K562 (cell line): ENCODE measurements around the gene RETSAT. TPM values are rescaled to one million over a fixed set of nuclear protein-coding genes. Genes with fewer than 3 reads are reported as not detected.

Source experiments
- ATAC-seq: fragments of 200-7000 bp; cut with Tn5 transposase; 3 replicates; pipeline ENCODE4 v1.9.1; 2020; ENCODE audit warnings: moderate library complexity
- BruUV-seq: library from RNA; stranded (reverse); fragments of 400-500 nt; replicated peaks from 2 replicates; lab custom pipeline; 2021; lab: Mats Ljungman, UMichigan
- CTCF ChIA-PET: fragments of 300-600 bp; formaldehyde crosslinking; extraction: SDS; loops from one replicate; lab custom pipeline; 2021; ENCODE audit warnings: low intra/inter-chr PET ratio; lab: Yijun Ruan, JAX
- POLR2A ChIA-PET: fragments of 300-600, 350-650 bp; sonication (Branson Sonifier 250); formaldehyde crosslinking; extraction: SDS; loops from one replicate; lab custom pipeline; 2021; ENCODE audit warnings: antibody characterized with exemption, inconsistent platforms; lab: Yijun Ruan, JAX
- DNase-seq, 4 experiments: peaks; one replicate each; pipeline versions ENCODE4 v3.0.0 to v3.0.0-alpha.2; 2011 to 2018; ENCODE audit warnings: low spot score in 3 of 4, mixed read lengths in 3 of 4; ENCODE audit errors: extremely low read depth in 1 of 4
- FAIRE-seq: peaks from 2 replicates; lab custom pipeline; 2011; peaks lifted over from hg19 to GRCh38; lab: Jason Lieb, UNC
- H2AFZ ChIP-seq: 2 replicates; pipeline ENCODE4 v1.6.0; 2011; ENCODE audit warnings: low read depth, low read length, control low read depth, inconsistent platforms
- H3K27ac ChIP-seq: fragments of 200-600 bp; 3 replicates; pipeline ENCODE4 v1.8.0; 2011; ENCODE audit warnings: low read depth, mild to moderate bottlenecking, control low read depth, inconsistent platforms, low read length, moderate library complexity, mixed read lengths; ENCODE audit errors: extremely low read depth
- H3K27me3 ChIP-seq, 2 experiments: fragments of 300-600 bp in 1 of 2; 2 replicates in 1 of 2; 3 replicates in 1 of 2; pipeline versions ENCODE4 v1.6.0 to v1.8.0; 2011; ENCODE audit warnings: inconsistent platforms in 2 of 2, low read length in 2 of 2, mild to moderate bottlenecking in 1 of 2, mixed read lengths in 1 of 2, moderate library complexity in 1 of 2; ENCODE audit not compliant: control insufficient read depth in 2 of 2, insufficient read depth in 2 of 2
- H3K36me3 ChIP-seq: fragments of 300-600 bp; 3 replicates; pipeline ENCODE4 v1.8.0; 2011; ENCODE audit warnings: mild to moderate bottlenecking, low read length, inconsistent platforms; ENCODE audit not compliant: control insufficient read depth, insufficient read depth
- H3K4me1 ChIP-seq, 2 experiments: fragments of 200-600 bp in 1 of 2; replicated peaks in 1 of 2; 2 replicates in 1 of 2; 3 replicates in 1 of 2; pipeline versions ENCODE4 v1.5.1 to v1.8.0; 2011; ENCODE audit warnings: inconsistent platforms in 2 of 2, low read length in 2 of 2, mild to moderate bottlenecking in 1 of 2, mixed read lengths in 1 of 2, moderate library complexity in 1 of 2; ENCODE audit not compliant: control insufficient read depth in 2 of 2, insufficient read depth in 2 of 2
- H3K4me2 ChIP-seq: 2 replicates; pipeline ENCODE4 v1.6.1; 2011; ENCODE audit warnings: low read length, control low read depth, inconsistent platforms, mixed read lengths; ENCODE audit not compliant: insufficient read depth
- H3K4me3 ChIP-seq: fragments of 200-600 bp; sonication (generic), shearing (Covaris generic); 2 replicates; pipeline ENCODE4 v1.5.1; 2016; ENCODE audit warnings: control low read depth, inconsistent platforms
- H3K79me2 ChIP-seq: fragments of 200-600 bp; 3 replicates; pipeline ENCODE4 v1.8.0; 2011; ENCODE audit warnings: low read length, inconsistent platforms; ENCODE audit not compliant: control insufficient read depth, insufficient read depth
- H3K9ac ChIP-seq, 2 experiments: 2 replicates each; pipeline versions ENCODE4 v1.6.0 to v1.6.1; 2011; ENCODE audit warnings: low read depth in 2 of 2, low read length in 2 of 2, control low read depth in 1 of 2, inconsistent platforms in 1 of 2, mild to moderate bottlenecking in 1 of 2, mixed read lengths in 1 of 2; ENCODE audit not compliant: insufficient read depth in 1 of 2
- H3K9me1 ChIP-seq: one replicate; pipeline ENCODE4 v1.6.0; 2011; ENCODE audit warnings: inconsistent platforms, mild to moderate bottlenecking, low read length, moderate library complexity; ENCODE audit not compliant: control insufficient read depth, insufficient read depth
- H3K9me3 ChIP-seq: replicated peaks from 2 replicates; pipeline ENCODE4 v1.5.1; 2011; ENCODE audit warnings: low read depth, low read length, inconsistent platforms; ENCODE audit not compliant: control insufficient read depth, insufficient read depth
- H4K20me1 ChIP-seq: replicated peaks from 2 replicates; pipeline ENCODE4 v1.6.1; 2011; ENCODE audit warnings: low read length, inconsistent platforms, mixed read lengths; ENCODE audit not compliant: control insufficient read depth, insufficient read depth
- POLR2G ChIP-seq: fragments of 200-400 bp; formaldehyde crosslinking; IDR thresholded peaks from 2 replicates; pipeline ENCODE4 v1.6.1; 2017; ENCODE audit warnings: low read depth, mild to moderate bottlenecking, antibody characterized with exemption, low read length, moderate library complexity
- SRSF3 ChIP-seq: fragments of 200-400 bp; formaldehyde crosslinking; IDR thresholded peaks from 2 replicates; pipeline ENCODE4 v1.6.1; 2016; ENCODE audit warnings: mild to moderate bottlenecking, low read length, moderate library complexity; ENCODE audit not compliant: insufficient read depth
- WGBS: fragments of 100-300 bp; shearing (Covaris generic); methylation state at CpG from one replicate; pipeline ENCODE4 v1.1.6; 2016; ENCODE audit warnings: low coverage, mixed read lengths; ENCODE audit not compliant: insufficient coverage; ENCODE audit errors: missing lambda C conversion rate; 5-methylcytosine and 5-hydroxymethylcytosine counted together
- in situ Hi-C: fragments of 300-500 bp; cut with MboI; formaldehyde crosslinking; loops from 4 replicates; pipeline ENCODE4 v1.15.0; 2018; ENCODE audit warnings: inconsistent platforms, mixed read lengths
- intact Hi-C: fragments of 100-400 bp; cut with micrococcal nuclease; formaldehyde crosslinking; loops from 2 replicates; pipeline ENCODE4 v1.14.2; 2022
- polyA plus RNA-seq, 8 experiments: library from polyadenylated mRNA; depleted of rRNA in 4 of 8; stranded (reverse) in 5 of 8; unstranded in 3 of 8; fragments of >200 nt; fragmentation: Nextera tagmentation in 2 of 8; fragmentation: Illumina TruSeq in 1 of 8; extraction: Ambion mirVana in 2 of 8; extraction: Trizol in 1 of 8; gene quantifications; 2 replicates each; pipeline versions ENCODE4 v1.2.1 to v1.2.3, GENCODE V29; 2011 to 2014; ENCODE audit warnings: inconsistent platforms in 1 of 8, missing spikeins in 1 of 8
- total RNA-seq, 7 experiments: library from RNA; depleted of rRNA in 6 of 7; stranded (reverse); fragments of >200 nt in 6 of 7; fragmentation: Illumina TruSeq in 2 of 7; extraction: Trizol in 2 of 7; gene quantifications; 2 replicates each; pipeline versions ENCODE4 v1.2.1 to v1.2.3, GENCODE V29; 2011 to 2021; ENCODE audit warnings: low replicate concordance in 1 of 7

RETSAT gene
- total and polyA plus RNA-seq, 9 of the 15 experiments (the other 6 are each of a cell fraction or from before 2014, with no cell fraction given) = 1.9 to 21.6 (median 16.5) TPM

DNA sequence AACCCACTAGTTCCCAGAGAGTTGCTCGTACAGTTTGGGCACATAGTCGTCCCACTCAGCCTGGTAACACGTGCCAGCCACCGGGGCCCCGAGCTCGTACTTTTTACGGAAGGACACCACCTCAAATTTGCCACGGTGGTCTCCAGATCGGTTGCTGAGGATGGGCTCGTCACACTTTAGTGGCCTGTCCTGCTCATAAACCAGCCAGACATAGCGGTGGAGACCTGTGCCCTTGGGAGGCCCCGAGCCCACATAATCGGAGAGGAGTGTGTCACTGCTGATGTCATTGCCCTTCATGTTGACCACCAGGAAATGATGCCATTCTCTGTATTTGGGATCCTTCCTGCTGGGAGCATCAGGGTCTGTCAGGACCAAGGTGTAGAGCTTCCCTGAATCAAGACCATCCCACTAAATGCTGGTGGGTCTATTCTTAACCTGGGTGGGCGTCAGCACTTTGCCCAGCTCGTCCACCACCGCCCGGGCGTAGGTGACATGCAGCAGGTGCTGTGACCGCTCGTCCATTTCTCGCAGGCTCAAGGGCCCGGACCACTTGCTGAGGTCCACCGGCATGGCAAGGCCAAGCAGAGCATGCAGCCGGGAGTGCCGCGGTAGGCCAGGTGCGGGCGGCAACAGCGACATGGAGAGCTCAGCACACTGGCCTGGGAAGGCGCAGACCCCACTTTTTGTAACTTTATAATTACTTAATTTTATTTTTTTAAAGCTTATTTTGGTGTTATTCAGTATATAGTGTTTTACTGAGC lies 12.9 kb downstream of the RETSAT start:
- CTCF ChIA-PET = no interaction called here
- FAIRE-seq = no peak
- TF ChIP-seq POLR2G (peak; percentile 59), SRSF3 (no peak)
- Histone ChIP-seq H3K36me3 (peaks cover 13% of the 10 kb centered on the region; the same call in 1 of the 3 replicates), H3K27me3 (no peaks in the 10 kb centered on the region; a peak in 1 of 5 replicates), H3K9me3 (no peaks in the 10 kb centered on the region), H3K4me3 (no peak overlapping the region), H3K9me1 (no peaks in the 10 kb centered on the region), H3K9ac (no peak overlapping the region), H2AFZ (no peak overlapping the region), H3K4me2 (no peak overlapping the region), H3K79me2 (no peaks in the 10 kb centered on the region), H4K20me1 (no peaks in the 10 kb centered on the region), H3K27ac (no peak overlapping the region), H3K4me1 (peaks cover 0 to 3% of the 10 kb centered on the region in 2 experiments; a peak in 3 of 5 replicates)
- in situ Hi-C loops (no loop called here), intact Hi-C loops (no loop called here)
- WGBS = 82% methylated on average over 29 of the region's 30 CpGs
- DNase-seq = no peak
- no peak for ATAC-seq
- POLR2A ChIA-PET = interaction anchor here (0.8 to 2.0 kb wide), 3 partner anchors 10 to 210 kb away, joined by 4 to 6 read pairs (median 6); partner anchors contain the start of genes ELMOD3 and RETSAT
- BruUV-seq = no TSS peak
